NB4 (cell line): ENCODE data around the gene RALY.

Experiments used
- CTCF ChIP-seq: IDR thresholded peaks from one replicate; pipeline ENCODE4 v1.5.1; 2012; ENCODE audit warnings: low read depth, low read length
- MYC ChIP-seq: IDR thresholded peaks from 2 replicates; pipeline ENCODE4 v1.6.1; 2011; ENCODE audit warnings: low read depth, low read length
- POLR2A ChIP-seq: IDR thresholded peaks from 2 replicates; pipeline ENCODE4 v1.6.1; 2011; ENCODE audit warnings: mild to moderate bottlenecking; ENCODE audit not compliant: insufficient read length; ENCODE audit errors: extremely low read depth
- TF ChIP-seq, protein P1 (sequence below): IDR thresholded peaks from 2 replicates; pipeline ENCODE4 v1.6.1; 2011; ENCODE audit warnings: low read depth, low read length

- TF ChIP-seq CTCF, result no peak
- TF ChIP-seq, protein P1, sequence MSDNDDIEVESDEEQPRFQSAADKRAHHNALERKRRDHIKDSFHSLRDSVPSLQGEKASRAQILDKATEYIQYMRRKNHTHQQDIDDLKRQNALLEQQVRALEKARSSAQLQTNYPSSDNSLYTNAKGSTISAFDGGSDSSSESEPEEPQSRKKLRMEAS, result no peak
- TF ChIP-seq POLR2A, result no peak
- no peak for TF ChIP-seq MYC
Observed at GRCh38 chr20:34012735-34013134, 19.0 kb downstream of the RALY start.
